NCI-H748 treated with DMSO at 0.1 percent for 48 hours (cell line): ENCODE results near the gene DEXI.
"Not testable (repeated sequence)": the region's sequence is repeated elsewhere in the genome, so short reads cannot be mapped to it uniquely, and the experiment has no call there.

Experiments used
- DNase-seq: peaks from one replicate; lab custom pipeline; 2025; lab: John Stamatoyannopoulos, UW

Gene DEXI

DNA sequence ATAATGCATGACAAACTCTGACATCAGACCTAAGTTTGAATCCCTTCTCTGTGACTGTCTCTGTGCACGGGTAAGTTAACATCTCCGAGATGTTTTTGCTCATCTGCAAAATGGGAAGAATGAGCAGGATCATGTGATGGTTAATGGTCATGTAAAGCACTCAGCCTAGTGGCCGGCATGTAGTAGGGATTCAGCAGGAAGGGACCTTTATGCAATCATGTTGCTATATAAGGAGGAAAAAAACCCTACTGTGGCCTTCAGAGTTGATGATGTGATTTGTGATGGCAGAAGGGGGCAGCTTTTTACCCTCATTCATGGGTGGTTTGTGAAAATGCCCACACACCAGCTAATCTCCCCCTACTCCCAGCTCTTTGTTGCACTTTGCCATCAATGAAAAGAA, 26.2 kb upstream of the DEXI start:
- DNase-seq, result no peak

DNA sequence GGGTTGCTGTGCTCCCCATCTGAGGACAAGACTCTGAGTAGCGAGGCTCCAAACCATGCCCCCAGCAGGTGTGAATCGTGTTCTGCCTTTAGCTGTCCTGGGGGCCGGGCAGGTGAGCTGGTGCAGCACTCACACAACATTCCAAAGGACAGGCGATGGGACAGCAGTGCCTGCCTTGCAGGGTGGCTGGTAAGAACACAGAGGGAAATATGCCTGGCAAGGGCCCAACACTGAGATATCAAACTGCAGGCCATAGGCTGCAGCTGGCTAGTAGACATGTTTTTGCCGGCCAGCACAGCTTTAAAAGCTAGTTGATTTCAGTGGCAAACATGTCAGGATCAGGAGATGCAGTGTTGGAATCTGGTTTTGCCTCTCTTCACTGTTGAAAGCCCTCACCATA, 25.7 kb upstream of the DEXI start:
- no peak for DNase-seq

GRCh38 chr16:10966559-10966958, 24.3 kb upstream of the DEXI start:
- DNase-seq, result not testable (repeated sequence)

- DNase-seq, result no peak
Measured at GRCh38 chr16:10966129-10966528, 23.9 kb upstream of the DEXI start.

GRCh38 chr16:10965440-10966061, 23.3 kb upstream of the DEXI start:
- DNase-seq, result no peak

DNA sequence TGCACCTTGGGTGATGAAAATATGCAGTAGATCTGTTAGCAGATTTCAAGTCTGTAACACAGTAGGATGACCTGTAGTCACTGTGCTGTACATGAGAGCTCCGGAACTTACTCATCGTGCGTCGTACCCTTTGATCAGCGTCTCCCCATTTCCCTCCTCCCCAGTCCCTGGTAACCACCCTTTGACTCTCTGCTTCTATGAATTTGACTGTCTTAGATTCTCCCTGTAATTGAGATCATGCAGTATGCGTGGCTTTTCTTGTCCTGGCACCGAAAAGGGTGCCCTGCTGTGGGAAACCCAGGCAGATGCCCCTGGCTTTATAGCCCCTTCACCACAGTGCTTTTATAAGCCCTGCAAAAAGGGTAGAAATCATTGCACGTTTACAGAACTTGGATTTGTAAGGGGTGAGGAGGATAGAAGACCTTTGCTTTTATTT, 22.6 kb upstream of the DEXI start:
- no peak for DNase-seq

DNA sequence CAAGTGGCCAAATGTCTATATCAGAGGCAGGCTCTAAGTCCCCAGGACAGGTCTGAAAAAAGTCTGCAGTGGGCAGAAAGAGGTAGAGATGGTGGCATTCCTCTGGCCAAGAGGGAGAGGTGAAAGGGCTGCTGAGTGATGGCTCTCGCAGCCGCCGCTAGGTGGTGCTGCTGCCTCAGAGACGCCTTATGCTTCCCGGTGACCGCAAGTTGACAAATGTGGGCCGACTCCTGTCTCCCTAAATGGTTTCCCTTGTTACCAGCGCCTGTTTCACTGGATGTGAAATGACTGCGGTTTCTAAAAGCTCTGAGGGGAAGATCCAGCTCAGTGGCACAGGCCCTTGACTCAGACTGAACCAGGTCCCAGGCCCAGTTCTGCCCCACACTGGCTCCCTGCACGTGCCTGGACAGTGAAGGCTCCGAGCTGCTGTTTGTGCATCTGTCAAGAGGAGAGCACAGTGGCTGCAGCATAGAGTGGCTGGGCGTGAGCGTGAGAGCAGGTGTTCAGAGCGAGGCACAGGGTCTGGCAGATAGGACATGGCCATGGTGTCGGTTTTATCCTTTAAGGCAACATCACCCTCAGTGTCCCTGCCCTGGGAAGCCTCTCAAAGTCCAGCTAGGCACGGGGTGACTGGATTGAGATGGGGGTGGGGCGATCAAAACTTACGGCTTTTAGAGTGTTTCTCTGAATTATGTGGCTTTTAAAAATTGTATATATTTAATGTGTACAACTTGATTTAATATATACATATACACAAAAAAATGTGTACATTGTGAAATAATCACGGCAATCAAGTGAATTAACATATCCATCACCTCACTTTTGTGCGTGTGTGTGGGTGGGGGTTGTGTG, 22.0 kb upstream of the DEXI start:
- DNase-seq, result peak; percentile 53

- no peak for DNase-seq
Measured at GRCh38 chr16:10961231-10961630, 19.0 kb upstream of the DEXI start.

DNA sequence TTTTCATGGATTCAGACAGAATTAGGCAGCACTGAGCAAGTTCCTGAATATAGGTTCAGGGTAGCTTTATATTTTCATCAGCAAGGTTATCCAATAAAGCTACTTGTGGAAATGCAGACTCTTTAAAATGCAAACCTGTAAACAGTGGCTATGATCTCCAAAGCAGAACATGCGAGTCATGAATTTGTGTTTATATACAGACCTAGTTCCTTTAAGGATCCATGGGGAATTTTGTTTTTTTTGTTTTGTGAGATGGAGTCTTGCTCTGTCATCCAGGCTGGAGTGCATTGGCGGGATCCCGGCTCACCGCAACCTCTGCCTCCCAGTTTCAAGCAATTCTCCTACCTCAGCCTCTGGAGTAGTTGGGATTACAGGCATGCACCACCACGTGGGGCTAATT, 16.9 kb upstream of the DEXI start:
- no peak for DNase-seq

- DNase-seq, result no peak
Measured at GRCh38 chr16:10957771-10958482, 15.7 kb upstream of the DEXI start.

DNA sequence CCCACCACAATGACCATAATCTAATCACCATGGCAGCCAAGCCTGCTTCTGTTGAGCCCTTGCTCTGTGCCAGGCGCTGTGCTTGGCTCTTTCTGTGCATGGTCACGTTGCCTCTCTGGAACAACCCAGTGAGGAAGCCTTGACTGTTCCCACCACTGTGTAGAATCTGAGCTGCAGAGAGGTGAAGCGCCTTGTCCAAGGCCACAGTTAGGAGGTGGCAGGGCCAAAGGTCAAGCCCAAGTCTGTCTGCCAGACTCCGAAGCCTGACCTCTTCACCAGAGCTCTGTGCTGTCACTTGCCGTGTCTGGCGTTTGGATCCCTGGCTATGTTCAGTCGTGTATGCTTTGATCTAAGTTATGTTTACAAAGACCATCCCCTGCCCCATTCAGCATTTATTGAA, 12.6 kb upstream of the DEXI start:
- no peak for DNase-seq

GRCh38 chr16:10951026-10951425, 8.8 kb upstream of the DEXI start:
- DNase-seq, result no peak

GRCh38 chr16:10950393-10950792, 8.1 kb upstream of the DEXI start:
- no peak for DNase-seq

GRCh38 chr16:10949424-10949970, 7.2 kb upstream of the DEXI start:
- no peak for DNase-seq

DNA sequence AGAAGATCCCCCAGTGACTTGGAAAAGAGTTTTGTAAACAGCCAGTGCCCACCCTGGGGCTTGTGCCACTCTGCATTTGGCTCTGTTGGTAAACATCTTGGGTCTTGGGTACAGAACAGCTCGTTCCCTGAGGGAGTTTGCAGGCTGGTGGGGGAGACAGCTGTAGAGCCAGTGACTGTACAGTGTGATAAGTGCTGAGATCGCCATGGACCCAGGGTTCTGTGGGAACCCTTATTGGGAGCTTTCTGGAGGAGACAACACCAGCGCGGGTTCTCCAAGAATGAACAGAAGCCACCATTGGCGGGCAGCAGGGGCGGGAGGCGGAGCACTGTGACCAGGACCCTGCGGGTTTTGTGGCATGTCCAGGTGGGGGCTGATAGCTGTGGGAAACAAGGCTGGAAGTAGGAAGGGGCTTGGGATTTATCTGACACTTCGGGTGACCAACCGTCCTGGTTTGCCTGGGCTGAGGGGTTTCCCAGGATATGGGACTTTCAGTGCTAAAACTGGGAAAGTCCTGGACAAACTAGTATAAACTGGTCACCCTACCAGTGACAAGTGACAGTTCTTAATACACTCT, 5.0 kb upstream of the DEXI start:
- DNase-seq, result no peak

GRCh38 chr16:10946308-10946707, 4.0 kb upstream of the DEXI start:
- no peak for DNase-seq

GRCh38 chr16:10945065-10945787, 3.0 kb upstream of the DEXI start:
- no peak for DNase-seq

DNA sequence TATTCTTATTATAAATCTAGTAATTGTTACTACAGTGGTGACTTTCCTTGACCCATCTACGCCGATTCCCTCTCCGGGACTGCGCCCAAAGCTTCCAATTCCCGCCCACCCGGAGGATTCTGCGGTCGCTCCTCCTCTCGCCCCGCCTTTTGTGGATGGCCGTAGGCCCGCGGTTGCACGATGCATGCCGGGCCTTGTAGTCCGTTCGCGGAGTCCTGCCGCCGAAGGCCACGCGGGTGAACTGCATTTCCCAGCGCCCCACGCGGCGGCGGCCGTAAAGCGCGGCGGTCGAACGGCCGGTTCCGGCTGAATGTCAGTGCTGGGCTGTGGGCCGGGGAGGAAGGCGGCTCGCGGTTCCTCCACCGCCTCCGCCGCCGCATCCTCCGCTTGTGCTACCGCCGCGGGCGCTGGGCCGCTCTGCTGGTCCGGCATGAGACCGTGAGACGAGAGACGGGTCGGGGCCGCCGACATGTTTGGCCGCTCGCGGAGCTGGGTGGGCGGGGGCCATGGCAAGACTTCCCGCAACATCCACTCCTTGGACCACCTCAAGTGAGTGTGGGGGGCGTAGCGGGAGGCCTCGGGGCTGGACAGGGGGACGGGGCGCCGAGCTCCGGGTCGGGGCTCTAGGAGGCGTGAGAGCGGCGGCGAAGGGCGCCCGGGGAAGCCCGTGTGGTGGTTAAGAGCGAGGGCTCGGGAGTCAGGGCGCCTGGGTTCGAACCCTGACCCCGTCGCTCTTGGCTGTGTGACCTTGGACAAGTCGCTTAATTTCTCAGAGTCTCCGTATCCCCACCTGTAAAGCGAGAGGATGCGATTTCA, 2.2 kb upstream of the DEXI start, which contains the start of gene CLEC16A:
CLEC16A (plus strand) TSS at position 316 of the 816 bp plus-strand sequence; CDS start at position 470, 154 bp downstream.
- peak; percentile 52 for DNase-seq

- no peak for DNase-seq
Measured at GRCh38 chr16:10943064-10943353, 741 bp upstream of the DEXI start.

- not testable (repeated sequence) for DNase-seq
Measured at GRCh38 chr16:10941935-10942351, 325 bp downstream of the DEXI start.
